Smooth muscle cell (in vitro differentiated cells): ENCODE results near the gene FRMD6. TPM values are rescaled to one million over a fixed set of nuclear protein-coding genes. Genes with fewer than 3 reads are reported as not detected.
A peak's percentile ranks its signal among the peaks of the same experiment; 100 is the strongest.

ENCODE experiments used
- DNase-seq: peaks from one replicate; lab custom pipeline; 2025; ENCODE audit not compliant: unreplicated experiment; lab: John Stamatoyannopoulos, UW
- H2AFZ ChIP-seq: fragments of 200-600 bp; sonication (generic); 2 replicates; pipeline ENCODE4 v1.6.0; 2016; ENCODE audit warnings: antibody characterized with exemption, low read depth, mild to moderate bottlenecking
- H3F3A ChIP-seq: fragments of 200-600 bp; sonication (generic); 2 replicates; pipeline ENCODE4 v1.6.0; 2017; ENCODE audit warnings: antibody characterized with exemption, low read depth
- H3K27ac ChIP-seq: fragments of 200-600 bp; sonication (generic); 2 replicates; pipeline ENCODE4 v1.5.1; 2016; ENCODE audit warnings: low read depth, mild to moderate bottlenecking
- H3K27me3 ChIP-seq: fragments of 200-600 bp; sonication (generic); 2 replicates; pipeline ENCODE4 v1.6.1; 2016; ENCODE audit warnings: low read depth, mild to moderate bottlenecking
- H3K36me3 ChIP-seq: fragments of 200-600 bp; sonication (generic); 2 replicates; pipeline ENCODE4 v1.5.1; 2016; ENCODE audit warnings: low read depth
- H3K4me1 ChIP-seq: fragments of 200-600 bp; sonication (generic); 2 replicates; pipeline ENCODE4 v1.5.1; 2016; ENCODE audit warnings: low read depth
- H3K4me2 ChIP-seq: fragments of 200-600 bp; sonication (generic); 2 replicates; pipeline ENCODE4 v1.6.0; 2016; ENCODE audit warnings: mild to moderate bottlenecking
- H3K4me3 ChIP-seq: fragments of 200-600 bp; sonication (generic); 2 replicates; pipeline ENCODE4 v1.5.1; 2016; ENCODE audit warnings: mild to moderate bottlenecking
- H3K79me2 ChIP-seq: fragments of 200-600 bp; sonication (generic); 2 replicates; pipeline ENCODE4 v1.6.0; 2016; ENCODE audit warnings: low read depth, mild to moderate bottlenecking
- H3K9ac ChIP-seq: fragments of 200-600 bp; sonication (generic); 2 replicates; pipeline ENCODE4 v1.6.0; 2016; ENCODE audit warnings: low read depth
- H3K9me3 ChIP-seq: fragments of 200-600 bp; sonication (generic); replicated peaks from 2 replicates; pipeline ENCODE4 v1.5.1; 2016; ENCODE audit warnings: low read depth
- H4K20me1 ChIP-seq: fragments of 200-600 bp; sonication (generic); 2 replicates; pipeline ENCODE4 v1.6.0; 2016; ENCODE audit warnings: low read depth
- CTCF ChIP-seq: fragments of 200-600 bp; sonication (generic); IDR thresholded peaks from 2 replicates; pipeline ENCODE4 v1.5.1; 2017; ENCODE audit warnings: borderline replicate concordance, mild to moderate bottlenecking, antibody characterized with exemption; ENCODE audit not compliant: insufficient read depth, poor library complexity, severe bottlenecking
- WGBS: methylation state at CpG from one replicate; pipeline ENCODE4 v1.1.7; 2016; ENCODE audit warnings: low lambda C conversion rate; 5-methylcytosine and 5-hydroxymethylcytosine counted together
- polyA plus RNA-seq: library from polyadenylated mRNA; unstranded; fragments of >200 nt; fragmentation: Nextera tagmentation; extraction: Ambion mirVana; gene quantifications from 2 replicates; pipeline ENCODE4 v1.2.1, GENCODE V29; 2016
- total RNA-seq: library from RNA; depleted of rRNA; stranded (reverse); fragments of >200 nt; gene quantifications from 2 replicates; pipeline ENCODE4 v1.2.3, GENCODE V29; 2014

Gene FRMD6
- total RNA-seq = 564 and 578 TPM in 2 replicates
- polyA plus RNA-seq = 197 and 254 TPM in 2 replicates

- Histone ChIP-seq H3K4me2 (peak within 1 kb of the TSS; percentile 99), H3K9me3 (no peaks in the 10 kb centered on the region), H3K36me3 (no peaks in the 10 kb centered on the region), H2AFZ (no peak within 1 kb of the TSS), H3K27me3 (no peaks in the 10 kb centered on the region), H3K27ac (peak within 1 kb of the TSS; percentile 97), H4K20me1 (peaks cover 52% of the 10 kb centered on the region), H3K79me2 (peaks cover 94% of the 10 kb centered on the region), H3K4me3 (peak within 1 kb of the TSS; percentile 81), H3K9ac (peak within 1 kb of the TSS; percentile 99), H3F3A (peaks cover 21% of the 10 kb centered on the region), H3K4me1 (peaks cover 40% of the 10 kb centered on the region)
- DNase-seq = peak; percentile 94
- peak; percentile 83 for TF ChIP-seq CTCF
- WGBS = under 1% methylated on average over 64 of the region's 86 CpGs
Measured at GRCh38 chr14:51651388-51652167, at the start of gene FRMD6. Gene FRMD6, plus strand, starts transcription at chr14:51651910. Its CDS starts 37,927 bp downstream, at chr14:51689837.

GRCh38 chr14:51602310-51602709, 49.4 kb upstream of the FRMD6 start:
- Histone ChIP-seq H3K27me3 (no peaks in the 10 kb centered on the region), H3K4me2 (no peak overlapping the region), H3F3A (peaks cover 20% of the 10 kb centered on the region), H2AFZ (no peak overlapping the region), H3K79me2 (no peaks in the 10 kb centered on the region), H3K9ac (no peak overlapping the region), H3K4me3 (no peak overlapping the region), H3K4me1 (peaks cover 11% of the 10 kb centered on the region), H3K27ac (peak overlapping the region; percentile 99), H3K9me3 (no peaks in the 10 kb centered on the region), H4K20me1 (no peaks in the 10 kb centered on the region), H3K36me3 (no peaks in the 10 kb centered on the region)
- DNase-seq = no peak
- no peak for TF ChIP-seq CTCF

- 90% methylated on average over 3 of the region's 3 CpGs for WGBS
- TF ChIP-seq CTCF = no peak
- H3K4me2 ChIP-seq = peak overlapping the region; percentile 79
- H4K20me1 ChIP-seq = no peaks in the 10 kb centered on the region
- H3K4me3 ChIP-seq = no peak overlapping the region
- no peak overlapping the region for H2AFZ ChIP-seq
- H3K27me3 ChIP-seq = no peaks in the 10 kb centered on the region
- DNase-seq = no peak
- peaks cover 18% of the 10 kb centered on the region for H3K4me1 ChIP-seq
- H3K79me2 ChIP-seq = no peaks in the 10 kb centered on the region
- peaks cover 28% of the 10 kb centered on the region for H3F3A ChIP-seq
- H3K36me3 ChIP-seq = no peaks in the 10 kb centered on the region
- peak overlapping the region; percentile 80 for H3K9ac ChIP-seq
- peak overlapping the region; percentile 99 for H3K27ac ChIP-seq
- H3K9me3 ChIP-seq = no peaks in the 10 kb centered on the region
Measured at GRCh38 chr14:51603495-51603894, 48.2 kb upstream of the FRMD6 start.

- no peaks in the 10 kb centered on the region for H3K9me3 ChIP-seq
- peaks cover 20% of the 10 kb centered on the region for H3K4me1 ChIP-seq
- no peaks in the 10 kb centered on the region for H3K79me2 ChIP-seq
- no peak for DNase-seq
- H3K27ac ChIP-seq = peak overlapping the region; percentile 99
- H3K27me3 ChIP-seq = no peaks in the 10 kb centered on the region
- 6% methylated on average over 4 of the region's 4 CpGs for WGBS
- peak overlapping the region; percentile 80 for H3K9ac ChIP-seq
- no peaks in the 10 kb centered on the region for H4K20me1 ChIP-seq
- no peaks in the 10 kb centered on the region for H3K36me3 ChIP-seq
- H2AFZ ChIP-seq = no peak overlapping the region
- peaks cover 30% of the 10 kb centered on the region for H3F3A ChIP-seq
- H3K4me3 ChIP-seq = no peak overlapping the region
- H3K4me2 ChIP-seq = peak overlapping the region; percentile 79
- no peak for TF ChIP-seq CTCF
Measured at GRCh38 chr14:51604073-51604472, 47.6 kb upstream of the FRMD6 start.
